Measurements from ENCODE around the gene LTO1. TPM values are rescaled to one million over a fixed set of nuclear protein-coding genes. Genes with fewer than 3 reads are reported as not detected.

The LTO1 gene
- total RNA-seq, 1 donor, result 19.0 TPM

DNA sequence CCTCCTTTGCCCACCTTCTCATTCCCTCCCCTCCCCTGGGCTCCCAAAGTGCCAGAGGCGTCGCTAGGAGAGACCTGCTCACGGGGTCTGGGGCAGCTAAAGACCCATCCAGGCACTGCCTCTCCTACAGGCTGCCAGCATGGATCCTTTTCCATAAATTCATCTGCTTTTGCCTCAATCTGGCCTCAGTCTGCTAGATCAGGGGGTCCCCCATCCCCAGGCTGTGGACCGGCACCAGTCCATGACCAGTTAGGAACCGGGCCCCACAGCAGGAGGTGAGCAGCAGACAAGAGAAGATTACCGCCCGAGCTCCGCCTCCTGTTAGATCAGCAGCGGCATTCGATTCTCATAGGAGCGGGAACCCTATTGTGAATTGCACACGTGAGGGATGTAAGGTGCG, 12.3 kb downstream of the LTO1 start:
- DNase-seq (ENCODE audit: low read depth), result no peak
- H3K4me3 ChIP-seq (ENCODE audit: low read depth, low read length), result no peak overlapping the region
- TF ChIP-seq CTCF (IDR thresholded peaks at IDR 0.05; ENCODE audit: insufficient read depth, low read depth, low read length), result no peak

GRCh38 chr11:69662021-69662698, 13.0 kb downstream of the LTO1 start:
- H3K4me3 ChIP-seq (ENCODE audit: low read depth, low read length), result no peak overlapping the region
- no peak for DNase-seq (ENCODE audit: low read depth)
- peak; percentile 15 for TF ChIP-seq CTCF (IDR thresholded peaks at IDR 0.05; ENCODE audit: insufficient read depth, low read depth, low read length)

DNA sequence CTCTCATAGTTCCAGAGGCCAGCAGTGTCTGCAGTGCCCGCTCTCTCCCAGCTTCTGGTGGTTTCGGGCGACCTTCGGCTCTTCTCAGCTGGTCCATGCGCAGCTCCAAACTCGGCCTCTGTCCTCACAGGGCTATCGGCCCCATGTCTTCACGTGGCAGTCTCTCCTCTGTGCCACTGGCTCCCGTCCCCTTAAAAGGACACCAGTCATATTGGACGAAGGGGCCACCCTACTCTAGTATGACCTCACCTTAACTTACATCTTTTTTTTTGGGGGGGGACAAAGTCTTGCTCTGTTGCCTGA, 13.8 kb downstream of the LTO1 start:
- no peak overlapping the region for H3K4me3 ChIP-seq (ENCODE audit: low read depth, low read length)
- no peak for TF ChIP-seq CTCF (IDR thresholded peaks at IDR 0.05; ENCODE audit: insufficient read depth, low read depth, low read length)
- DNase-seq (ENCODE audit: low read depth), result no peak

DNA sequence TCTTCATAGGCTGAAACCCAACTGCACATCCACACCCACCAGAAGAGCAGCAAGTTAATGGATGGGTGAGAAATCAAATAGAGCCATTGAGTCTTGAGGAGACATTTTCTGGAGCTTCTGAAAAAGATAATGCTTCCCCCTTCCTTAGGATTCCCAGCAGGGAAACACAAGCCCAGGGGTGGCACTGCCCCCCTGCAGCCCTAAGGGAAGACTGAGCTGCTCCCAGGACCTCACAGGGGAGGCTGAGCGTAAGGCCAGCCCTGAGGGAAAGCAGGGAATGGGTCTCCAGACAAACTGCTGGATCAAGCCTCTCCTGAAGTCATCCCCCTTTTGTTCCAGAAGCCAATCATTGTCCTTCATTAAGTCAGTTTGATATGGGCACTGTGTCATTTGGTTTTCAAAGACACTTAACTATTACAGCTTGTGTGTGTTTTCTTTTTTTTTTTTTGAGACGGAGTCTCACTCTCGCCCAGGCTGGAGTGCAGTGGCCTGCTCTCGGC, 15.1 kb downstream of the LTO1 start:
- DNase-seq (ENCODE audit: low read depth), result no peak
- no peak overlapping the region for H3K4me3 ChIP-seq (ENCODE audit: low read depth, low read length)
- TF ChIP-seq CTCF (IDR thresholded peaks at IDR 0.05; ENCODE audit: insufficient read depth, low read depth, low read length), result no peak

GRCh38 chr11:69659591-69659990, 15.6 kb downstream of the LTO1 start:
- H3K4me3 ChIP-seq (ENCODE audit: low read depth, low read length), result no peak overlapping the region
- DNase-seq (ENCODE audit: low read depth), result no peak
- TF ChIP-seq CTCF (IDR thresholded peaks at IDR 0.05; ENCODE audit: insufficient read depth, low read depth, low read length), result no peak

GRCh38 chr11:69658626-69659450, 16.3 kb downstream of the LTO1 start:
- H3K4me3 ChIP-seq (ENCODE audit: low read depth, low read length), result no peak overlapping the region
- no peak for DNase-seq (ENCODE audit: low read depth)
- TF ChIP-seq CTCF (IDR thresholded peaks at IDR 0.05; ENCODE audit: insufficient read depth, low read depth, low read length), result no peak

Data from fibroblast of villous mesenchyme (primary cell).